GM12891 (cell line): ENCODE data around the gene TMEM255B.
A peak's percentile ranks its signal among the peaks of the same experiment; 100 is the strongest.
"Not testable (repeated sequence)": the region's sequence is repeated elsewhere in the genome, so short reads cannot be mapped to it uniquely, and the experiment has no call there.

ENCODE experiments used
- DNase-seq: peaks from one replicate; pipeline ENCODE4 v3.0.0; 2011; ENCODE audit warnings: low spot score; ENCODE audit not compliant: insufficient read length
- FAIRE-seq: peaks from 2 replicates; lab custom pipeline; 2011; peaks lifted over from hg19 to GRCh38; lab: Jason Lieb, UNC
- PAX5 ChIP-seq: IDR thresholded peaks from 2 replicates; pipeline ENCODE4 v1.6.1; 2011; ENCODE audit warnings: low read length, moderate library complexity, mild to moderate bottlenecking; ENCODE audit not compliant: insufficient read depth, severe bottlenecking
- POLR2A ChIP-seq: IDR thresholded peaks from 2 replicates; pipeline ENCODE4 v1.6.1; 2011; ENCODE audit warnings: low read depth, low read length, control low read depth
- POLR2AphosphoS5 ChIP-seq: IDR thresholded peaks from 2 replicates; pipeline ENCODE4 v1.6.1; 2011; ENCODE audit warnings: low read depth, low read length, control low read depth
- POU2F2 ChIP-seq: IDR thresholded peaks from 2 replicates; pipeline ENCODE4 v1.6.1; 2011; ENCODE audit warnings: low read depth, mild to moderate bottlenecking, control low read depth, low read length, moderate library complexity
- SPI1 ChIP-seq: IDR thresholded peaks from 2 replicates; pipeline ENCODE4 v1.6.1; 2011; ENCODE audit warnings: low read depth, low read length, control low read depth
- TAF1 ChIP-seq: IDR thresholded peaks from 2 replicates; pipeline ENCODE4 v1.6.1; 2011; ENCODE audit warnings: low read depth, low read length, control low read depth

Gene TMEM255B

DNA sequence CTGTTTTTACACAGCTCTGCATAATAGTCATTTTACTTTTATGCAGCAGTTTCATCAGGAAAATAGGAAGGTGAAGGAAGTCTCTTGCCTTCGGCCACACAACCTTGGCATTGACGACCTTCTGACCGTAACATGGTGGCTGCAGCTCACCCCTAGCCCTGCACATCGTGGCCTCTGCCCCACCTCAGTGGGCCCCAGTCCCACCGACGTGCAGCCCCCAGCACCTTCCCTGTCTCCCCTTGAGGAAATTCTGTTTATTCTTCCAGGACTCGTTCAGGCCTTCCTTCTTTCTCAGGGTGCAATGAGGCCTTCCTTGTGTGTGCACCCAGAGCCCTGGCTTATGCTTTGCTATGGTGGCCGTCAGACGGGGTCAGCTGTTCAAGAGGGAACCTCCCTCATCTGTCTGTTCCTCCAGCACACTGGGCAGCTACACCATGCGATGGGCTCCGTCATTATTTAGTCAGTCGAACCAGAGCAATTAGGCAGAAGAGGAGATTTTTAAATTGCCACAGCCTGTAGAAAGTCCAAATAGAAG, 33.3 kb downstream of the TMEM255B start:
- DNase-seq, result no peak
- no peak for FAIRE-seq

GRCh38 chr13:113792886-113793717, 34.1 kb downstream of the TMEM255B start:
- DNase-seq, result no peak
- no peak for TF ChIP-seq TAF1
- FAIRE-seq, result no peak

More for the DNA sequence above, 33.3 kb downstream of the TMEM255B start:
- no peak for TF ChIP-seq SPI1
- TF ChIP-seq PAX5, result no peak
- TF ChIP-seq POU2F2, result no peak
- TF ChIP-seq POLR2A, result no peak
- no peak for TF ChIP-seq TAF1
- no peak for TF ChIP-seq POLR2AphosphoS5

DNA sequence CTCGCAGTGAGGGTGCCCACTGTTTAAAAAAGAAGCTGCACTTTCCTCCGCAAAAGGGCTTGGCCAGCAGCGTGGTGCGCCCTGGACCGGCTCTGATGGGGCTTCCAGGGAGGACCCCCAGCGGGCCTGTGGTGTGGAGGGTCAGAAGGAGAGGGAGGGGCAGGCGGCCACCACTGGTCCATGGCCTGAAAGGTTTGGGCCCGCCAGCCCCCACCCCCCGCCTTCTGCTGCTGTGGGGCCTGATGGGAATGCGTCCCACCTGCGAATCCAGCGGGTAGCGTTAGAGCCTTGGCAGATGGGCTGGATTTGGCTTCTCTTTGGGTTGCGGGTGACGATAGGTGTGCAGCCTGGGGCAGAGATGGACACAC, 34.7 kb downstream of the TMEM255B start:
- FAIRE-seq (no peak), DNase-seq (no peak)
- no peak for TF ChIP-seq SPI1
- no peak for TF ChIP-seq PAX5
- TF ChIP-seq POLR2A, result no peak
- no peak for TF ChIP-seq POU2F2
- TF ChIP-seq POLR2AphosphoS5, result no peak
- no peak for TF ChIP-seq TAF1

- TF ChIP-seq SPI1 (no peak), TAF1 (no peak), POLR2AphosphoS5 (no peak), POLR2A (no peak), POU2F2 (no peak), PAX5 (no peak)
- DNase-seq, result no peak
- no peak for FAIRE-seq
These were observed 35.1 kb downstream of the TMEM255B start for GRCh38 chr13:113794086-113794485.

- FAIRE-seq (no peak), DNase-seq (no peak)
- TF ChIP-seq POU2F2, result no peak
- TF ChIP-seq POLR2A, result no peak
- TF ChIP-seq PAX5, result no peak
- no peak for TF ChIP-seq TAF1
- no peak for TF ChIP-seq SPI1
- no peak for TF ChIP-seq POLR2AphosphoS5
These were observed 35.7 kb downstream of the TMEM255B start for GRCh38 chr13:113794764-113795173.

DNA sequence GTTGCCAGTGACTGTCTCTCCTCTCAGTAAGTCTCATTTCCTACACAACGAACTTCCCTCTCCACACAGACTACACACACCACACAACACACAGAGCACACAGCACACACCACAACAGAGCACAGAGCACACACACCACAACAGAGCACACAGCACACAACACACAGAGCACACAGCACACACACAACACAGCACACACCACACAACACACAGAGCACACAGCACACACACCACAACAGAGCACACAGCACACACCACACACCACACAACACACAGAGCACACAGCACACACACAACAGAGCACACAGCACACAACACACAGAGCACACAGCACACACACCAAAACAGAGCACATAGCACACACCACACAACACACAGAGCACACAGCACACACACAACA, 36.3 kb downstream of the TMEM255B start:
- FAIRE-seq, result not testable (repeated sequence)

GRCh38 chr13:113796211-113796963, 37.4 kb downstream of the TMEM255B start:
- DNase-seq (no peak), FAIRE-seq (peak; percentile 54)
- TF ChIP-seq SPI1, result no peak
- no peak for TF ChIP-seq POLR2A
- no peak for TF ChIP-seq PAX5
- TF ChIP-seq TAF1, result no peak
- TF ChIP-seq POLR2AphosphoS5, result no peak
- TF ChIP-seq POU2F2, result no peak

More for the DNA sequence above, 36.3 kb downstream of the TMEM255B start:
- DNase-seq, result not testable (repeated sequence)

DNA sequence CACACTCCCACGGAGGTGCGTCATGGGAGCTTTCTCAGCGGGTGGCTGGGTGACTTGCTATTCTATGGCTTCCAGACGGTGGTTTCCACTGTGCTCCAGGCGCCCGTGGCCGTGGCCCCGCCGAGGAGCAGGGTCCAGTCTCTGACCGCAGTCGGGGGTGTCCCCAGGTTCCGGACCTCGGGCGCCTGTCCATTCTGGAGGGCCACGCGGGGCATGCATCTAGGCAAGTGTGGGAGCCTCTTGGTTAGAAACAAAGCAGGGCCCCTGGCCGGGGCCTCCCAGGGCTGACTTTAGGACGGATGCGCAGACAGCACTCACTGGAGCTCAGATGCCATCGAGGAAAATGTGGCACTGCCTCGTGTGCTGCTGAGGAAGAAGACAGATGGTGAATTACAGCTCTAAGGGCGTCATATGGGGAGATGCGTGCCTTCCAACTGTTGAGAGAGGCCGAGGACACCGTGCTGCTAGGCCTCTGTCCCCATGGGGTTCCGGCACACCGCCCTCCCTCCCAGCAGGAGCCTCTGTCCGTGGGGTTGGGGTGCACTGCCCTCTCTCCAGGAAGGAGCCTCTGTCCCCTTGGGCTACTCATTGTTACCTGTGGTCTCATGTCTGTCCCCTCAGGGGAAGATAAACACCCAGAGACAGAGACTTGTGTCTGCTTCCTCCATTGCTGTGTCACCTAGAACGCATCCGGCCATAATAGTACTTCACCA, 38.1 kb downstream of the TMEM255B start:
- FAIRE-seq (no peak), DNase-seq (no peak)
- TF ChIP-seq PAX5 (no peak), POLR2A (no peak), SPI1 (no peak), POU2F2 (no peak), POLR2AphosphoS5 (no peak), TAF1 (no peak)

GRCh38 chr13:113798200-113798811, 39.3 kb downstream of the TMEM255B start:
- FAIRE-seq, result no peak
- TF ChIP-seq PAX5, result no peak
- no peak for TF ChIP-seq TAF1
- TF ChIP-seq POLR2A, result no peak
- TF ChIP-seq POLR2AphosphoS5, result no peak
- no peak for TF ChIP-seq POU2F2
- TF ChIP-seq SPI1, result no peak
- DNase-seq, result no peak
